Esophagus squamous epithelium (tissue), 5 donors: ENCODE measurements around the gene PRR5L. TPM values are rescaled to one million over a fixed set of nuclear protein-coding genes. Genes with fewer than 3 reads are reported as not detected.

Experiments used
- DNase-seq: peaks from one replicate; lab custom pipeline; 2025; lab: John Stamatoyannopoulos, UW
- H3K27ac ChIP-seq, 4 donors: fragments of 200-600 bp; sonication (generic); one replicate each; pipeline ENCODE4 v1.5.1; 2016 to 2019; ENCODE audit warnings: mild to moderate bottlenecking in 1 of 4
- H3K27me3 ChIP-seq, 4 donors: fragments of 200-600 bp; sonication (generic); 1 replicate in 3 of 4; 2 replicates in 1 of 4; pipeline versions ENCODE4 v1.5.1 to v1.6.0; 2017 to 2021; ENCODE audit warnings: antibody characterized with exemption in 1 of 4
- H3K36me3 ChIP-seq, 3 donors: fragments of 200-600 bp; sonication (generic); one replicate each; pipeline ENCODE4 v1.5.1; 2016 to 2019
- H3K4me1 ChIP-seq, 3 donors: fragments of 200-600 bp; sonication (generic); one replicate each; pipeline ENCODE4 v1.5.1; 2017 to 2019
- H3K4me3 ChIP-seq, 4 donors: fragments of 200-600 bp; sonication (generic); 1 replicate in 3 of 4; 2 replicates in 1 of 4; pipeline ENCODE4 v1.5.1; 2016 to 2019; ENCODE audit warnings: mild to moderate bottlenecking in 2 of 4, moderate library complexity in 1 of 4
- H3K9me3 ChIP-seq, 3 donors: fragments of 200-600 bp; sonication (generic); one replicate each; pipeline ENCODE4 v1.5.1; 2016 to 2019
- CTCF ChIP-seq, 6 experiments: fragments of 450-650 bp in 4 of 6; fragments of 200-600 bp in 2 of 6; sonication (generic) in 2 of 6; IDR thresholded peaks; one replicate each; pipeline ENCODE4 v1.5.1; 2016 to 2019; ENCODE audit warnings: antibody characterized with exemption in 6 of 6, mild to moderate bottlenecking in 4 of 6, moderate library complexity in 4 of 6
- POLR2A ChIP-seq, 4 donors: fragments of 450-650 bp; IDR thresholded peaks; one replicate each; pipeline ENCODE4 v1.6.1; 2017; ENCODE audit warnings: antibody characterized with exemption in 4 of 4, mild to moderate bottlenecking in 4 of 4, moderate library complexity in 3 of 4
- WGBS, 2 donors: methylation state at CpG; one replicate each; pipeline ENCODE4 v1.1.5; 2018; 5-methylcytosine and 5-hydroxymethylcytosine counted together
- intact Hi-C: fragments of 100-400 bp; cut with DNase I; formaldehyde crosslinking; loops from one replicate; pipeline ENCODE4 v1.15.0; 2022
- total RNA-seq, 4 donors: library from RNA; depleted of rRNA; stranded (reverse); fragments of >200 nt; gene quantifications; one replicate each; pipeline ENCODE4 v1.1.0, GENCODE V29; 2016
- donor health status: DM: yes; HTN: yes; CAD: no.

The PRR5L gene
- total RNA-seq, 4 donors from 2014 or later, result 1.4 to 5.7 (median 1.8) TPM

- H3K4me1 ChIP-seq, result peaks cover 0 to 42% (median 9%) of the 10 kb centered on the region in 3 donors
- TF ChIP-seq CTCF (IDR thresholded peaks at IDR 0.05), result no peak
- no peak for TF ChIP-seq POLR2A (IDR thresholded peaks at IDR 0.05)
- no peaks in the 10 kb centered on the region for H3K36me3 ChIP-seq
- no peak for DNase-seq
- no peaks in the 10 kb centered on the region for H3K9me3 ChIP-seq
- no peak overlapping the region for H3K27ac ChIP-seq
- WGBS, 2 donors, result 44 to 52% methylated on average over 10 of the region's 10 CpGs
- H3K4me3 ChIP-seq, result no peak overlapping the region
- intact Hi-C loops, result no loop called here
- H3K27me3 ChIP-seq, result peaks cover 0 to 3% (median 0%) of the 10 kb centered on the region in 4 donors
Measured at GRCh38 chr11:36364551-36365325, 68.7 kb downstream of the PRR5L start.

GRCh38 chr11:36365907-36366306 lies 69.8 kb downstream of the PRR5L start:
- Histone ChIP-seq H3K36me3 (no peaks in the 10 kb centered on the region), H3K9me3 (no peaks in the 10 kb centered on the region), H3K27ac (no peak overlapping the region), H3K4me3 (no peak overlapping the region), H3K27me3 (peaks cover 0 to 3% (median 0%) of the 10 kb centered on the region in 4 donors), H3K4me1 (peaks cover 0 to 38% (median 9%) of the 10 kb centered on the region in 3 donors)
- intact Hi-C loops, result no loop called here
- TF ChIP-seq POLR2A (IDR thresholded peaks at IDR 0.05) (no peak), CTCF (IDR thresholded peaks at IDR 0.05) (no peak)
- DNase-seq, result no peak

- no peak for TF ChIP-seq CTCF (IDR thresholded peaks at IDR 0.05)
- no peak for TF ChIP-seq POLR2A (IDR thresholded peaks at IDR 0.05)
- peaks cover 0 to 16% (median 0%) of the 10 kb centered on the region in 4 donors for H3K27me3 ChIP-seq
- no peak for DNase-seq
- H3K4me1 ChIP-seq, result peaks cover 0 to 17% (median 0%) of the 10 kb centered on the region in 3 donors
- H3K4me3 ChIP-seq, result no peak overlapping the region
- no peaks in the 10 kb centered on the region for H3K9me3 ChIP-seq
- H3K36me3 ChIP-seq, result no peaks in the 10 kb centered on the region
- intact Hi-C loops, result no loop called here
- 74 to 75% methylated on average over 9 of the region's 9 CpGs for WGBS, 2 donors
- no peak overlapping the region for H3K27ac ChIP-seq
Measured at GRCh38 chr11:36367806-36368680, 72.0 kb downstream of the PRR5L start.

GRCh38 chr11:36371181-36371580 lies 75.1 kb downstream of the PRR5L start:
- Histone ChIP-seq H3K36me3 (no peaks in the 10 kb centered on the region), H3K27me3 (peaks cover 0 to 37% (median 0%) of the 10 kb centered on the region in 4 donors), H3K9me3 (no peaks in the 10 kb centered on the region), H3K4me3 (no peak overlapping the region), H3K4me1 (peaks cover 0 to 7% (median 0%) of the 10 kb centered on the region in 3 donors), H3K27ac (no peak overlapping the region)
- no peak for DNase-seq
- 82 to 93% methylated on average over 2 of the region's 2 CpGs for WGBS, 2 donors
- no peak for TF ChIP-seq CTCF (IDR thresholded peaks at IDR 0.05)
- no peak for TF ChIP-seq POLR2A (IDR thresholded peaks at IDR 0.05)
- intact Hi-C loops, result no loop called here

GRCh38 chr11:36371590-36371989 lies 75.5 kb downstream of the PRR5L start:
- 76 to 81% methylated on average over 7 of the region's 7 CpGs for WGBS, 2 donors
- no peaks in the 10 kb centered on the region for H3K36me3 ChIP-seq
- H3K9me3 ChIP-seq, result no peaks in the 10 kb centered on the region
- H3K27me3 ChIP-seq, result peaks cover 0 to 42% (median 0%) of the 10 kb centered on the region in 4 donors
- intact Hi-C loops, result no loop called here
- H3K4me3 ChIP-seq, result no peak overlapping the region
- H3K27ac ChIP-seq, result no peak overlapping the region
- peaks cover 0 to 11% (median 0%) of the 10 kb centered on the region in 3 donors for H3K4me1 ChIP-seq
- no peak for TF ChIP-seq CTCF (IDR thresholded peaks at IDR 0.05)
- no peak for TF ChIP-seq POLR2A (IDR thresholded peaks at IDR 0.05)
- DNase-seq, result no peak
